Stimulated activated CD8-positive, alpha-beta memory T cell treated with anti-CD3 and anti-CD28 coated beads, Interleukin-12 subunit alpha, Interleukin-12 subunit beta, amount 100 ng/mL, for 1 hour (primary cell): ENCODE results near the gene GRB10.

Experiments
- DNase-seq: peaks from one replicate; pipeline ENCODE4 v3.0.0-alpha.2; 2020; ENCODE audit warnings: low read depth

GRB10 gene

DNA sequence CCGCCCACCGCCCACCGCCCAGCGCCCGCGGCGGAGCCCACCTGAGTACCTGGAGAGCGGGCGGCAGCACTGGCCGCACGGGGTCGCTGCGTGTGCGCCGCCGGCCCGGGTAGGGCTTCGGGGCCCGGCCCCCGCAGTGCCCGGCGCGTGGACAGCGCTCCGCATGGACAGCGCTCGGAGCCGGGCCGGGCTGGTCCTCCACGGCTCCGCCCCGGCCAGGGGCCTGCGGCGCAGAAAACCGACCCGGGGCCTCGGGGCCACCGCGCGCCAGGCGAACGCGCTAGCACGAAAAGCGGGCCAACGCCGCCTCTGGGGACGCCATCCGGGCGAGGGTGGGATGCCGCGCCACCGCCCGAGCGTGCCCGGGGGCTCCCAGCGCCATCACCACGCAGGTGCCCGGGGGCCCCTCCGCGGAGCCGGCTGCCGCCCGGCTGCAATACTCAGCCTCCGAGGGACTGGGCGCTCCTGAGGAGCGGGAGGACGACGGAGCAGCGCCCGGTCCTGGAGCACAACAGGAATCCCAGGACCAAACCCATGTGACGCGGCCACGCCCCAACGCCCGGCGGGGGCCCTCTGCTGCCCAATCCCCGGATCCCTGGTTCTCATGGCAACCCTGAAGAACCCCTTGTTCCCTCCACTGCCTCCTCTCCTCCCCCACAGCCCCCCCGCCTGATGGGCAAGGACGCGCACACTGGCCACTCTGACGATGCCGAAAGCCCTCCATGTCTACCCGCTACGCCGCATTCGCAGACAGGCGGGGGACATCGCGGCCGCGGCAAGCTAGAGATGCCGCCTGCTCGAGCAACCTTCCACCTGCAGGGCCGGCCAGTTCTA is at the start of gene GRB10:
Gene GRB10, minus strand, starts transcription at position 522 of the 834 bp plus-strand sequence. CDS start 50,574 bp downstream, outside the sequence.
- DNase-seq = no peak

- no peak for DNase-seq
Observed at GRCh38 chr7:50828801-50829200, 46.1 kb upstream of the GRB10 start.

DNA sequence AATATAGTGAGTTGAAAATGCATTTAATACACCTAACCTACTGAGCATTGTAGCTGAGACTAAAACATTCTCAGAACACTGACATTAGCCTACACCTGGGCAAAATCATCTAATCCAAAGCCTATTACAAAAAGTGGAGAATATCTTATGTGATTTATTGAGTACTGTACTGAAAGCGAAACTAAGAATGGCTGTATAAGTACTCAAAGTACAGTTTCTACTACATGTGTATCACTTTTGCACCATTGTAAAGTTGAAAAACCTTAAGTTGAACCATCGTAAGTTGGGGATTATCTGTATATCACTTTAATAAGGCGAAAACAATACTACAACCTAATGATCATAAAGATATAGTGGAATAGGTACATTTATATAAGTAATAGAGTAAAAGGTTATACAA is 45.4 kb upstream of the GRB10 start:
- no peak for DNase-seq

DNA sequence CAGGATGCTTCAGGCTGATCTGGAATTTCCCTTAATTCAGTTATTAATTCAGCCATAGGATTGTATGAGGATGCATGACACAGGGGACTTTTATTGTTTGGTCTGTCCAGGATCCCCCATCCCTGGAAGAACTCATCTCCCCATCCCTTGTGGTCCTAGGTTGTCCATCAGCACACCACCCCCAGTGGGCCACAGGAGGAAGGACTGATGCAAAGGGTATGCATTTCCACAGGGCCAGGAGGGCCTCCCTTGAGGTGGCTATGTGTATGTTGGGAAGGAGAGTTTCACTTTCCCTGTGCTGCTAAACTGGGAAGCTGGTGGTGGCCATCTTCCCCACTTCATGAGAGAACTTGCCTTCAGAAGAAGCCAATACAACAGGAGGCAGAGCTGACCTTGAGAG is 44.6 kb upstream of the GRB10 start:
- no peak for DNase-seq

DNA sequence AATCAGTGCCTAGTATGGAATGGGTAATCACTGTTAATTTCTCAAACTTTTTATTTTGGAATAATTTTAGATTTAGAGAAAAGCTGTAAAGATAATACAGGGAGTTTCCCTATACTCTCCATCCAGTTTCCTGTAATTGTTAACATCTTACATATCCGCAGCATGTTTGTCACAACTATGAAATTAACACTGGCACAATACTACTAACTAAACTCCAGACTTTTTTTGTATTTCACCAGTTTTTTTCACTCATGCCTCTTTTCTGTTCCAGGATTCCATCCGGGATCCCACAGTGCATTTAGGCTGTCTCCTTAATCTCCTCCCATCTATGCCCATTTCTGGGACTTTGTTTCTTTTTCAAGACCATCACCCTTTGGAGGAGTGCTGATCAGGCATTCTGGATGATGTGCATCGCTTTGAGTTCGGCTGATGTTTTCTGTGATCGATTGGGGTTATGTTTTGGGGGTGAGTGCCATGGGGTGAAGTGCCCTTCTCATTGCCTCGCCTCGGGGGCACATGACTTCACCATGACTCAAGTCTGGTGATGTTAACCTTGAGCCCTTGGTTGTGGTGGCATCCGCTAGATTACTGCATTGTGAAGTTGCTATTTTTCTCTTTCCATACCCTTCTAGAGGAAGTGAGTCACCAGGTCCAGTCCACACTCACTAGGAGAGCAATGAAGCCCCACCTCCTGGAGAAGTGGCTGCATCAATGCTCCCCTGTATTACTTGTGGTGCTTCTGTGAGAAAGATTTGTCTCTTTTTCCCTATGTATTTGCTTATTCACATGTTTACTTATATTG is 43.9 kb upstream of the GRB10 start:
- DNase-seq = no peak

DNA sequence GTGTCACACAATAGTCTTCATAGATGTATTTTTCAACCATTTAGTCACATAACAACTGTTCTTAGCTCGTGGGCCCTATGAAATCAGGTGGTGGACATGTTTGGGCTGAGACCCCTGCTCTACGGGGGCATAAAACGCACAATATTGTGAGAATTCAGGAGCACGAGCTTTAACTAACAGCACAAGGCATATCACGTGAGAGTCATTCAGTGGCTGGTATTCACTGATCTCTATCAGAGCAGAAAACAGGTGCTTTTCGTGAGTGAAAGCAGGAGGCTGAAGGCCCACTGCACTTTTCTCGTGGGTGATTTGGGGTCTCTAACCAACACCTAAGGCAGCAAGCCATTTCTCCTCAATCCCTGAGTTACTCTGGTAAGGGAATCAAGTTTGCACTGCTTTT is 42.8 kb upstream of the GRB10 start:
- no peak for DNase-seq

DNA sequence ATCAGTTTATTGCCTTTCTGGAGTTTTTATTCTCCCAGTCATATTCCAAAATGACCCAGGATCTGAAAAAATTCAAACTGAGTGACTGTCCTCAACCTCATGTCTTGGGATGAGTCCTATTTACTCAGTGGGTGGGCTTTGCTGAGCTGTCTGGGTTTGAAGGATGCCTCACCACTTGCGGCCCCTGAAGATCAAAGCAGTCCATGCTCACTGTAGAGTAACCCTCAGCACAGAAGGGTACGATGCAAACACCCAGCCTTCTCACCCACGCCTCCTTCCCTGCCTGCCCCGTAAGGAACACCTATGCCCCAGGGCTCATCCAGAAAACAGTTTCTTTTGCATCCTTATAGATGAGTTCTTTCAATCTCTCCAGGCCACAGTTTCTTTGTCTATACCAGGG is 42.2 kb upstream of the GRB10 start:
- no peak for DNase-seq

DNA sequence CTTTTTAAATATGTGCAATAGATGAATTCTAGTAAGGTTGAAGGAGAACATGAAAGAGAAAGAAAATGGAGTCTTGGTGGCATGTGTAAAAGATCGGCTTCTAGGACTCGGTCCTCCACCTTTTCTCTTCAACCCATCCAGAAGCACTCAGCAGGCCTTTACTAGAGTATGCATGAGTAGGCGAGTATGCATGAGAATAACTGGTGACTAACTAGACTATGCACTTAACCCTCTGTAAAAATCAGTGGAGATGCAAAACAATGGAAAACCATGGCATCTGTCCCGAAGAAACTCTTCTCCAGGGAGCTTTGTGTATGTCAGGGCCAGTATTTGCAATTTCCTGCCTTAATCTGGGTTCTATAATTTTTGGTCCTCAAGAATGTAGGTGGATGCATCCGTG is 40.0 kb upstream of the GRB10 start:
- DNase-seq = no peak

DNA sequence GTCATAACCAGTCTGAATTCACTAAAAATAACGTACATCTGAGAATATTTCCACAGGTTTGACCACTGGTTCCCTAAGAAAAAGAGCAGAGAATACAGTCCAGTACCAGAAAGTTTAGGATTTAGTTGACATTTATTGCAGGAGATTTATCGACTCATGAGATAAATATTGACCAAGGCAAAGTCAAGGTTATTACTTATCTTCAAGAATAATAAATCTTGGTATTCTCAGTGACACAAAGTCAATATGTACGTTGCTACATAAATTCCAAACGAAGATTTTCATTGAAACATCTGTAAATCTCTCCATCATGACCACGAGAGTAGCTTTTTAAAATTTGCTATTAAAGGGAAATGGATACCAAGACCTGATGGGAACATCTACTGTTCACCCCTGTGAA is 39.4 kb upstream of the GRB10 start:
- no peak for DNase-seq

DNA sequence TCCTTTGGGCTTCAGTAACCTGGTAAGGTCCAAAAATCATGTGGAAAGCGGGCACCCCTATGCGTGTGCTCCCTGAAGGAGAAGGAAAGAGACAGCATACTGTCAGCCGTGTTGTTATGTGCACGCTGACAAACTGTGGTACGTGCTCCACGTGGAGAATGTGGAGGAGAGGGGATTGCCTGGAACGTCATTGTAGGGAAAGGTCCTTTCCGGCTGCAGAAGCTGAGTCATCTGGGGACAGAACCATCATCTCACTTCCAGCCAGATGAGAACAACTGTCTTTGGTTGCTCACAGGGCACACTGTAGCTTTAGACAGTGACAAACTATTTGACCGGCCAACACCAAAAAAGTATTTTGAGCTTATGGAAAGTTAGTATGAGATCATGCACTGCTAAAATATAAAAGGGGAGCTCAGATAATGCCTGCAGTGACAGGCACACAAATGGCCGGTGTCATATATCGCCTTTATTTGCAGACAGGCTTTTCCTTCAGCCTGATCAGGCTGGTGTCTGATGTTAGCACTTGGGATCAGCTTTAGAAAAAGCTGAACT is 38.8 kb upstream of the GRB10 start:
- DNase-seq = no peak

DNA sequence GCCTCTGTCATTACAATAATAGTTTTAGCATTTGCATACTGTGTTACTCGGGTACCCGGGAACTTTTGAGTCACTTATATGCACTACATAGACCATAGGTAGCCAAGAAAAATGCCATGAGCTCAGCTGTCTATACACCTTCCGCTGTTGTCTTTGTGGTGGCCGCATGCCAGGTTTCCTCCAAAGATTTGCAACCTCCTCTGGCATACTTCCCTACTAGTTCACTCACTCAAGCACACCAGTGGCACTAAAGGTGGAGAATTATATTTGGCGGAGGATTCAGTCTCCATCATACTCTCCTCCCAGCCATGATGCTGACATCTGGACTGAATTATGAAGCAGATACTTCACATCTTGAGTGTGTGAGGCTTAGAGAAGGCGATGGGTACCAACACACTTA is 35.6 kb upstream of the GRB10 start:
- no peak for DNase-seq

- DNase-seq = no peak
Observed at GRCh38 chr7:50817561-50817960, 34.9 kb upstream of the GRB10 start.

DNA sequence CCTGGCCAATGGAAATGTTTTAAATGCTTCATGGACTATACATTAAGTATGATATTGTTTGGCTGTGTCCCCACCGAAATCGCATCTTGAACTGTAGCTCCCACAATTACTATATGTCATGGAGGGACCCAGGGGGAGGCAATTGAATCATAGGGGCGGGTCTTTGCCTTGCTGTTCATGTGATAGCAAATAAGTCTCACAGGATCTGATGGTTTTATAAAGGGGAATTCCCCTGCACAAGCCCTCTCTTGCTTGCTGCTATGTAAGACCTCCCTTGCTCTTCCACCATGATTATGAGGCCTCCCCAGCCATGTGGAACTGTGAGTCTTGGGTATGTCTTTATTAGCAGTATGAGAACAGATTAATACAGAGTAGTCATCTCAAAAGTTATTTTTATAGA is 32.4 kb upstream of the GRB10 start:
- no peak for DNase-seq

DNA sequence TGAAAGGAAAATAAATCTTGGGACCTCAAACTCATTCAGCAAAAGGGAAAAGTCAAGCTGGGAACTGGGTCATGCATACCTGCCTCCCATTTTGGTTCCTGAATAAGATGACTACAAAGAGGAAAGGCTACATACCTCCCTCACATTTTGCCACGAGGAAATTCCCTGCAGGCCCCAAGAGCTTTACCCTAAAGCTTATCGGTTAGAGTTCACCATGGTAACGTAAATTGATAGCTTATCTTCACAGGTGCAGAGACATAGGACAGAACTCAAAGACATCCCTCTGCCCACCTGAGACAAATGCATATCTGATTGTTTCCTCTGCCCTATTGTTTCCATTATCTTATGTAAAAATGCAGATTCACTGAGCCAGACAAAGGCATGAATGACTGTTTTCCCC is 31.5 kb upstream of the GRB10 start:
- DNase-seq = no peak

DNA sequence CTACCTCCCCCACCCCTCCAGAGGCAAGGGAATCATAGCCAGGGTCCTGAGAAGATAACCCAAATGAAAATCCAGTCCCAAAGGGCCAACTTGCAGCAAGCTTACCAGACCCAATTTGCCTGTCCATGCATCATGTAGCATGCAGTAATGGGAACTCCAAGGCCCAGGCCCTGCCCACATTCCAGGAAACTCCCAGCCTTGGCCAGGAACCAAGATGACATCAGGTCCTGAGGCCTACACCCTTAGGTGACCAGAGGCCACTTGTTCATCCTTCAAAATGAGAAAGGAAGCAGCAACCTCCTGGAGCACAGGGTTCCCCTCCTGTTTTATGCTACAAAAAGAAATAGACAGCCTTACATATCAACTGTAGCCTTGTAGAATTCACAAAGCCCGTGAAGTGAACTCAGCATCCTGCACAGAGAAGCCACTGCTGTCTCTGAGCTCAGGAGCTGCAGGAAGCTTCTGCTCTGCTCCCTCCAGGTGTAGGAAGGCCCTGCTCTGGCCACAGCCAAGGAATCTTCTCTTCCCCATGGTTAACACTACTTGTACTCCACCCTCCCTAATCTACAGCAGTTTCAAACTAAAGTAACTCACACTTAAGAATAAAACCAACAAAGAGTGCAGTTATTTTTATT is 30.3 kb upstream of the GRB10 start:
- no peak for DNase-seq

DNA sequence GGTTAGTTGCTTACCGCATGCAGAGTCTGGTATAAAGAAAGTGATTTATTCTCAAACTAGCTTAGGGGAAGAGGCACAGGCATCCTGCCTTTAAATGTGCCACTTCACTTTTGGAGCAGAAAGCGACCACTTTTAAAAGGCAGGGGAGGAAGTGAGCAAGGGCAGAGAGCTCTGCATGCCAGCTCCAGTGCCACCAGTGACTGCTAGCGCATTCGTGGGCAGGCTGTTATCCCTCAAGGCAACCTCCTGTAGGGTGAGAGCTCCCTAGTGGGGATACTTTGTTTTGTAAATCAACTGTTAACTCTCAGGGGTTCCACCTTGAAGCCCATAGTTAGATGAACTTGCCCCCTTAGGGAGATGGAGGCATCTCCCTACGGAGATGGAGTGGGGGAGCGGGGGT is 29.4 kb upstream of the GRB10 start:
- DNase-seq = no peak

GRCh38 chr7:50808282-50808888 is 25.7 kb upstream of the GRB10 start:
- DNase-seq = no peak

GRCh38 chr7:50807026-50807730 is 24.5 kb upstream of the GRB10 start:
- DNase-seq = no peak

GRCh38 chr7:50806143-50806542 is 23.4 kb upstream of the GRB10 start:
- no peak for DNase-seq

GRCh38 chr7:50805447-50806125 is 22.9 kb upstream of the GRB10 start:
- DNase-seq = no peak
